HG02763 (cell line): ENCODE data around the gene HOXA5.

Experiments
- ATAC-seq: cut with Tn5 transposase; IDR thresholded peaks from one replicate; pipeline ENCODE4 v1.9.1; 2021; ENCODE audit warnings: mild to moderate bottlenecking, moderate library complexity; ENCODE audit not compliant: unreplicated experiment

Gene HOXA5

GRCh38 chr7:27160546-27161213 is 17.2 kb upstream of the HOXA5 start:
- peak; percentile 43 for ATAC-seq

DNA sequence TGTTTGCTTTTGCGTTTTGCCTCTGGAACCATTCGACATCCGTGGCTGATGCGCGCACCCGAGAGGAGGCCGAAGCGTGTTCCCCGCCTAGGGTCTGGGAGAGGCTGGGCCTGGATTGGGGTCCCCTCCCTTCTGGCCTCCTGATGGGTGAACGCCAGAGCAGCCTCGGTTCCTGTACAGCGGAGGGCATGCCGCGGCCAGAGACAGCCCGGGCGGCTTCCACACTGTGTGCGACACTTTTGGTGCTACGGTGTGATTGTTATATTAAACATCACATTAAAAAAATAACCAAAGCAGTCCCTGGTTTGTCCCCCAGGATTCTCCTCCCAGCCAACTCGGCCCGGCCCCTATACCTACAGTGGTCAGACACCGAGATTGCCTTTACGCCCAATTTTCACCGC is 16.7 kb upstream of the HOXA5 start:
- no peak for ATAC-seq

DNA sequence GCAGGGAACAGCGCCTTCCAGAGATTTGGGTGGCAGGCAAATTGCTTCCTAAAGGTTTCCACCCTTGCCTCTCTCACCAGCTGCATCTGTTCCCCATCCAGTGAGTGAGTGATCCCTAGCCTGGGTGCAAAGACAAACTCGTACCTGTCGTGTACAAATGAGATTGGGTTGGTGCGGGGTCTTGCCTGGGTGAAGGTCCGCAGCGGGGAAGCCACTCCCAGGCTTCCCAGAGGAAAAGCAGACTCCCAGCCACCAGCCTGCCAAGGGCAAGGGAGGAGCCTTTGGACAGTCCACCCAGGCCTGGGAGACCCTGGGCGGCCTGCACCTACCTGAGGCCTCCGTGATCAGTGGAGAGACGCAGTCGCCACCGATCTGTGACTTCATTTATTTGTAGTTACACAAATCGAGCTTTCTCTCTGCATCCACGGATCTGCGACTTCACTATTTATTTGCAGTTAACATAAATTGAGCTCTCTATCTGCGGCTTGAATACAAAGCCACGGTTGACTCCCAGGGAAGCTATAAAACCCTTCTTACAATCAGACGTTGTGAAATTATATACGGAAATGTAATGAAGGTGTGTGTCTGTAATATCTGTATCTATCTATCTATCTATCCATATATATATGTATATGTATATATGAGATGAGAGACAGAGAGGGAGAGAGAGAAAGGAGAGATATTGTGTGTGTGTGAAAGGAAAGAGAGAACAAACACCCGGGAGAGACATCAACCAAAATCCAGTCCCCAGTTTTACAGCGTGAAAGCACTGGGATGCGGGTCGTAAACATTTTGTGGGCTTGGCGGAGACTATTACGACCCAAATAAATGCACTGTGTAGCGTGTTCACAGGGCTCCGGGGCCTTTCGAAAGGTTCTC is 16.0 kb upstream of the HOXA5 start:
- no peak for ATAC-seq

- ATAC-seq, result no peak
Observed at GRCh38 chr7:27158436-27159265, 15.2 kb upstream of the HOXA5 start.

DNA sequence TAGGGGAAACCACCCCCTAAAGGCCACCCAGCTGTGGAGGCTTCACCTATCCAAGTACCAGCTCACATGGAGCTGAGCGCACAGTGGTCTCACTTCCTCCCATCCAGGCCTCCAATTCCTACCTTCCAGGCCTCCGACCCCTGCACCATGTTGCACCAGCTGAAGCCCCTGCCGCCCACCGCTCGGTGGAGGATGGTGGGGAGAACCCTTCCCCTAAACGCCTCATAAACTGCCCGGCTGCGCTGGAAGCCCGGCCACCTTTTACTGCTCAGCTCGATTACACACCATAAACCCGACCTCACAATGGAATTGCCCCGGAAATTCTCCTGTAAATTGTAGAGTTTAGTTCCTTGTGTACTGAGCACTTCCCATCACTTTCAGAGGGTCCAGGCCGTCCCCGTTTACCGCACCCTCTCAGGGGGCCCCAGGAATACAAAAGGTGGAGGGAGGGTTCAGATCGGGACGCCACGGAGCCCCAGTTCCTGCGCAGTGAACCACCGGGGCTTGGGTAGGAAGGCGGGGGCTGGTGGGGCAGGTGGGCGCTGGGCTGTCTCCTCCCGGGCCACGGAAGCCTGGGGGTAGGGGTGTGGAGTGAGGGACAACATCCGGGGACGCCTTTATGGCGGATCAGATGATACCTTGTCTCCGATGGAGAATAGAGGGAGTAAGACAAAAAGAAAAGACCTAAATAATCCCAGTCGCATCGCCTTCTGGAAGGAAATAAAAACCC is 14.4 kb upstream of the HOXA5 start:
- ATAC-seq, result no peak

- ATAC-seq, result no peak
Observed at GRCh38 chr7:27156916-27157701, 13.6 kb upstream of the HOXA5 start.

DNA sequence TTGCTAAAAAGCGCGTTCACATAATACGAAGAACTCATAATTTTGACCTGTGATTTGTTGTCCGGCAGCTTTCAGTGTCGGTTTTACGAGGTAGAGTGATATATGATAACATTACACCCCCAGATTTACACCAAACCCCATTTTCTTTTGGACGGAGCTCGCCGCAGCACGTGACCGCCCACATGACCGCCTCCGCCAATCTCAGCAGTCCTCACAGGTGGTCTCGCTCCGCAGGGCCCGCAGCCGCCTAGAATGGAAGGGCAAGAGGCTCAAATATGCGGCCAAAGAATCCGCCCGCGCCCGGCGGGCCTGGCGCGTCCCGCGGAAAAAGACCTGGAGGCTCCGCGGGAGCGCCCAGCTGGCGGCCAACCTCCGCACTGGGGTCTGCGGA is 13.0 kb upstream of the HOXA5 start, which contains the start of gene HOXA7:
HOXA7 (minus strand) TSS at position 168 of the 391 bp plus-strand sequence; CDS start at position 38, 130 bp downstream.
- ATAC-seq, result no peak

DNA sequence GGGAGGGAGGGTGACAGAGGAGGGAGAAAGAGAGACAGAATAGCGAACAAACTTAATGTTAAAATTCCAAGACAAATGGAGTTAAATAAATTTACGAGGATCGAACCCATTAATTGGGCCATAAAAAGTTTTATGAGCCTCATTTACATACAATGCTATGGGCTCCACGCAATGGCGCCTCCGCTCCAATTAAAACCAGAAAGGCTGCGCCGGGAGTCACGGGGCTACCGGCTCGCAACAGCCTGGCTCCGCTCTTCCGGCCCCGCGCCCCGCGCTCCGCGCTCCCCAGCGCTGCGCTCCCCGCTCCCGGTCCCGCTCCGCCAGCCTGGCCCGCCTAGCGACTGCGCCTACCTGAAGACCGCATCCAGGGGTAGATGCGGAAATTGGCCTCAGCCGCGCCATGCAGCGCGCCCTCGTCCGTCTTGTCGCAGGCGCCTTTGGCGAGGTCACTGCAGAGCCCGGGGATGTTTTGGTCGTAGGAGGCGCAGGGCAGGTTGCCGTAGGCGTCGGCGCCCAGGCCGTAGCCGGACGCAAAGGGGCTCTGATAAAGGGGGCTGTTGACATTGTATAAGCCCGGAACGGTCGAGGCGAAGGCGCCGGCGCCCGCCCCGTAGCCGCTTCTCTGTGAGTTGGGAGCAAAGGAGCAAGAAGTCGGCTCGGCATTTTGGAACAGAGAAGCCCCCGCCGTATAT is 12.5 kb upstream of the HOXA5 start:
- ATAC-seq, result no peak

DNA sequence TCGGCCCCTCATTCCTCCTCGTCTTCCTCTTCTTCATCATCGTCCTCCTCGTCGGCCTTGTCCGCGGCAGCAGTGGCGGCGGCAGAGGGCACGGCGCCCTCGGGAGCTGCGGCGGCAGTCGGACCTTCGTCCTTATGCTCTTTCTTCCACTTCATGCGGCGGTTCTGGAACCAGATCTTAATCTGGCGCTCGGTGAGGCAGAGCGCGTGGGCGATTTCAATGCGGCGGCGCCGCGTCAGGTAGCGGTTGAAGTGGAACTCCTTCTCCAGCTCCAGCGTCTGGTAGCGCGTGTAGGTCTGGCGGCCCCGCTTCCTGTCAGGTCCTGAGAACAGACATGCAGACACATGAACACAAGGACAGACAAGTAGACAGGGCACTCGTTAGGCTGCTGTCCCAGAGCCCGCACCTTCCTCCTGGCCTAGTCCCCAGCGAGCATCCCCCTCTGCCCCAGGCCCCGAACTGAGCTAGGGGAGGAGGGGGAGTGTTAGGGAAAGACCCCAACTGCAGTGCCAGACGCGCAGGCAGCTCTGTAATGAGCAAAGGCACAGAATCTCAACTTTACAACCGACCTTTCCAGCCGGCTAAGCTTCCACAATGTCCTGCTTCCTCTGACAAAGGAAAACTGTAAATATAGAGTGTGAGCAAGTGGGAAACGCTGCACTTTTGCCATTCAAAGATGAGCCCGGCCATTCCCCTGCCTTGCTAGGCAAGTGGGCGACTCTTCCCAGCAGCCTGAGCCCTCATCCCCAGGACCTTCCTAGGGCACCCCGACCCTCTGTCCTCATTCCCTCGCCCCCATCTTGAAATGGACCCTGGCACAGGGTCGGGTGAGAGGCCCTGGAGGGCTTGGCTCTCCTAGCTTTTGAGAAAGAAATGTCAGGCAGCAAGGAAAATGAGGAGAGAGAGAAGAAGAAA is 11.7 kb upstream of the HOXA5 start:
- no peak for ATAC-seq

DNA sequence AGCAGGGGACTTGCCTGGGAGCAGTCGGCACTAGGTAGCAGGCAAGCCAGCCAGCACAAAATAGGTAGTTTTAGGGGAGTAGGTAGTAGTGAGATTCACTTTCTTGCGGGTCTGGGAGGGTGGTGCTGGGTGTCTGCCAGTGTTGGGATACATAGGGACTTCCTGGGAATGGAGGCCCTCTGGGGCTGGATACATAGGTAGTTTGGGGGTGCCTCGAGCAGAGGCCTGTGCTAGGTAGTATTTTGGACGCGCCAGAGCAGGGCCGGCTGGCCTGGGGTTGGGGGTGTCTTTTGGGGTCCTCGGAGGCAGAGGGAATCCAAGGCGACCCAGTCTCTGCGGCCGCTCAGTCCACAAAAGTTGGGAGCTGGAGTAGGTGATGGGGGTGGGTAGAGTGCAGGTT is 10.9 kb upstream of the HOXA5 start:
- ATAC-seq, result no peak

GRCh38 chr7:27153526-27153925 is 10.0 kb upstream of the HOXA5 start:
- no peak for ATAC-seq

DNA sequence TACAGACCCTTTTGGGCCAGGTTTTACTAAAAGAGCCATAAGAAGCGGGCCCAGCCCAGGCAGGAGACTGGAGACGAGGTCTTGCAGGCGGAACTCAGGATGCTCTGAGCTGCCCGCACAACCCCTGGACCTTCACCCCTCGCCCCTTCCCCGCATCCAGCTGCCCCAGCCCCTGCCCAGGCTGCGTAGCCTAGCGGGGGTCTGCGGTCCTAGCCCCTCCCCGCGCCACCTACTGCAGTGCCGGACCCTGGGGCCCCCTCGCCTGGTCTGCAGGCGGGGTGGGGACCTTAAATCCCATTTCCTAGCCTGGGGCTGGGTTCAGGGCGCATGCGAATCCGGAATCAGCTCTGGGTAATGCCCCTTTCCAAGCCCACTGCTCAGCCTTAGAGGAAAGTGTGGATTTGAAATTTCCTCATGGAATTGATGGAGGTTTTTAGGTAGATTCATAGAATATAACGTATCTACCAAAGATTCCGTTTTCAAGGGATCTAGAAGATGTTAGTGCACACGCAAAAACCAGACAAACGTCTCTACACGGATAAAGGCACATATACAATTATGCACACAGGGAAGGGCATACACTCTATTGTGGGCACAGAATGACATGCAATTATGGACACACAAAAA is 9.4 kb upstream of the HOXA5 start:
- no peak for ATAC-seq

GRCh38 chr7:27151931-27152815 is 8.7 kb upstream of the HOXA5 start, which contains the start of gene HOXA3:
TSS of gene HOXA3 (minus strand) at chr7:27152583. CDS start at chr7:27110640, 41,943 bp downstream.
- ATAC-seq, result no peak

DNA sequence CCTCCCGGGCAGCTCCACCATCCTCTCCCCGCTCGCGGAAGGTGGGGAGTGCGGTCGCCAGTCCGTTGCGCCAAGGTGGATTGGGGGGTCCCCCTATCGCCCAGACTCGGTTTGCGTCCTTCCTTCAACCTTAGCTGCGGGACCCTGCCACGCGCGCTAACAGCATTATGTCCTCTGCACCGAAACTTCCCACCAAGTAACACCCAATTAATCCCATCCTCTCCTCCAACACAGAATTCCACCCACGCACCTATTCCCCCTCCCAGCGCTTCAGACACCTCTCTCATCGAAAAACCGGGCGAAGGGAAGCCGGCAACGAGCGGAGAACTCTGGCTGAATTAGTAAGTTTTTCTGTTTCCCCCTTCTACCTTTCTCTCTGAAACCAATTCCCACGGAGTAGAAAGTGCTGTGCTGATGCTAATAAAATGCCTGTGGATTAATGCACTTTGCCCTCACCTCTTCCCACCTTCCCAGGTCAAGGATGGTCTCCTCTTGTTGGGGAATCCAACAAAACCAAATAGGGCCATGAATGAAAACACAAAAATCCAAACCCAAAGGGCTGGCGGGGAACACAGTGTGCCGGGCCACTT is 8.0 kb upstream of the HOXA5 start:
- ATAC-seq, result no peak

GRCh38 chr7:27150568-27151340 is 7.3 kb upstream of the HOXA5 start:
- ATAC-seq, result peak; percentile 78
